Effector memory CD4-positive, alpha-beta T cell (primary cell): ENCODE data around the gene SCAF8.

Experiments
- DNase-seq, 3 donors: peaks; one replicate each; pipeline ENCODE4 v3.0.0-alpha.2; 2020
- H3K27ac ChIP-seq: 2 replicates; pipeline ENCODE4 v1.7.0; 2013; ENCODE audit warnings: mild to moderate bottlenecking, low read length, moderate library complexity; ENCODE audit not compliant: insufficient read depth, poor library complexity, severe bottlenecking
- H3K27me3 ChIP-seq: replicated peaks from 2 replicates; pipeline ENCODE4 v1.7.0; 2013; ENCODE audit warnings: mild to moderate bottlenecking, low read length; ENCODE audit not compliant: insufficient read depth, control insufficient read depth, poor library complexity, severe bottlenecking
- H3K36me3 ChIP-seq: 2 replicates; pipeline ENCODE4 v1.7.0; 2013; ENCODE audit warnings: mild to moderate bottlenecking, low read length, moderate library complexity; ENCODE audit not compliant: control insufficient read depth, insufficient read depth
- H3K4me1 ChIP-seq: 2 replicates; pipeline ENCODE4 v1.7.0; 2013; ENCODE audit warnings: low read length, mild to moderate bottlenecking; ENCODE audit not compliant: control insufficient read depth, insufficient read depth, poor library complexity, severe bottlenecking
- H3K4me3 ChIP-seq: 2 replicates; pipeline ENCODE4 v1.7.0; 2013; ENCODE audit warnings: low read length, low read depth, mild to moderate bottlenecking; ENCODE audit not compliant: insufficient read depth, poor library complexity, severe bottlenecking
- H3K9me3 ChIP-seq: 2 replicates; pipeline ENCODE4 v1.7.0; 2013; ENCODE audit warnings: mild to moderate bottlenecking, low read length, moderate library complexity; ENCODE audit not compliant: control insufficient read depth

SCAF8 gene

DNA sequence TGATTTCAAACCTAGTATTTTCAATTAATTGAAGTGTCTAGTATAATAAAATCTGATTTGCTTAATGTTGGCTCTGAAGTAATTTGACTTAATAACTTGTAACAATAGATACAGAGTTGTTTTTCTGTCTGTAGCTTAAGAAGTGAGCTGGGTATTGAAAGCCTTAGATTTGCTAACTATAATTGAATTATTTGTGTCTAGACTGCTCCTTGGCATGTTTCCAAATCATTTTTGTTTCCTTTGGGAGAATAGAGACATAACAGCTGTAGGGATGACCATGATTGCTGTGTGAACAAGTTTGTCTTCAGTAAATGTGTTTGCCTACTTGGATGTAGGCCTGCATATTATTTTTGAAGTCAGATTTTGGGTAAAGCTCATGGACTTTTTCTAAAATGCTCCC lies 115.4 kb downstream of the SCAF8 start:
- no peaks in the 10 kb centered on the region for H3K4me1 ChIP-seq
- no peaks in the 10 kb centered on the region for H3K9me3 ChIP-seq
- H3K36me3 ChIP-seq: peaks cover 4% of the 10 kb centered on the region
- H3K4me3 ChIP-seq: no peak overlapping the region
- H3K27ac ChIP-seq: no peak overlapping the region
- no peaks in the 10 kb centered on the region for H3K27me3 ChIP-seq
- no peak for DNase-seq

DNA sequence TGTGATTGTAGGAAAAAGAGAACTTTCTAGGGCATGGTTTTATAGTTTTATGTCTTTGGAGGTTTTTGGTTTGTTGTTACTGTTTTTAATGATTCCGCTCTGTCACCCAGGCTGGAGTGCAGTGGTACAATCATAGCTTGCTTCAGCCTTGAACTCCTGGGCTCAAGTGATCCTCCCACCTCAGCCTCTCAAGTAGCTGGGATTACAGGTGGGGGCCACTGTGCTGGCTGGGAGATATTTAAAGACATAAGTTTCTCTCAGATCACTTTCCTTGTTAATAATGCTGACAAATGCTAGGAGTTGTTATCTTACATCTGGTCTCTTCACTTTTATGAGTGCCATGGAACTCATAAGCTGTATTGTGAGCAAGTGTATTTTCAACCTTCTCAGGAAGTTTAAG lies 116.3 kb downstream of the SCAF8 start:
- Histone ChIP-seq H3K36me3 (peaks cover 4% of the 10 kb centered on the region), H3K27ac (no peak overlapping the region), H3K4me1 (no peaks in the 10 kb centered on the region), H3K9me3 (no peaks in the 10 kb centered on the region), H3K27me3 (no peaks in the 10 kb centered on the region), H3K4me3 (no peak overlapping the region)
- DNase-seq: no peak

DNA sequence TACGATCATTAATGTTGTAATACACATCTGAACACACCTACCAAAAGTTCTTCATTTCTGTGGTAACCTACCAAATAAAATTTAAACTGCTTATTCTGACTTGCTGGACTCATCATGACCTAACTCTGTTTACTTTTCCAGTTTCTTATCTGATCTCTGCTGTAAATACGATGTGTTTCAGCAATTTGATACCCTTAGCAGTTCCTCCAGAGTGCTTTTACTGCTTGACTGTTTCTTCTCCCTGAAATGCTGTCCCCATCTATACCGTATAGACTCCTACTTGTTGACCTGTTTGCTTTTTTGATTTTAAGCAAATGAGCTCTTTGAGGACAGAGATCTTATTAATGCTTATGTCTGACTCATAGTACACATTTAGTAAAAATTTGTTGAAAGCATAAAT lies 119.5 kb downstream of the SCAF8 start:
- no peak for DNase-seq
- no peak overlapping the region for H3K27ac ChIP-seq
- H3K4me1 ChIP-seq: no peaks in the 10 kb centered on the region
- no peaks in the 10 kb centered on the region for H3K27me3 ChIP-seq
- no peak overlapping the region for H3K4me3 ChIP-seq
- no peaks in the 10 kb centered on the region for H3K9me3 ChIP-seq
- H3K36me3 ChIP-seq: peaks cover 4% of the 10 kb centered on the region

DNA sequence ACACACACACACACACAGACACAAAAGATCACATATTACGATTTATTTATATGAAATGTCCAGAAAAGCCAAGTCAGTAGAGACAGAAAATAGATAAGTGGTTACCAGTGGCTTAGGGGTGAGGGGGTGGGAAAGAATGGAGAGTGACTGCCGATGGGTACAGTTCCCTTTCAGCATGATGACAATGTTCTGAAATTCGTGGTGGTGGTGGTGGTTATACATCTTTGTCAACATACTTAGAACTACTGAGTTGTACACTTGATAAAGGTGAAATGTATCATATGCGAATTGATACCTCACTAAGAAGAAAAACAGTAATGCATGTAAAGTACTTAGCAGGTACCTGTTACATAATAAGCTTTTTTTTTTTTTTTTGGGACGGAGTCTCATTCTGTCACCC lies 124.3 kb downstream of the SCAF8 start:
- Histone ChIP-seq H3K9me3 (no peaks in the 10 kb centered on the region), H3K27me3 (no peaks in the 10 kb centered on the region), H3K4me3 (no peak overlapping the region), H3K27ac (no peak overlapping the region), H3K4me1 (no peaks in the 10 kb centered on the region), H3K36me3 (peaks cover 4% of the 10 kb centered on the region)
- no peak for DNase-seq

DNA sequence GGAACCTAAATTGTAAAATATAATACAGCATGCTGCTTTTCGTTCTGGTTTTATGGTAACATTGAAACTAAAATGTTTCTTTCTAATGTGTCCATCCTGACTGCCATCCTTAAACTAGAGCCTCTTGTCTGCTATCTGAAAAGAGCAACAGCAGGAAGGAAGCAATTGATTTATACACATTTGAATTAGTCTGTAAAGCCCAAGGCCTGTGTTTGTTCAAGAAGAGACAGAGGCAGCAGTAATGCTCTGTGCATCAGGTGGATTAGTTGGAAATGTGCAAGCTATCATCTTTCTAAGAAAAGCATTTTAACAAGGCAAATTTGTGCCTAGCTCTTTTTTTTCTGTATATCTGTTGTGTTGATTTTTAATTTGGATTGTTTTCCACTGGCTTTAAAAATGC lies 128.6 kb downstream of the SCAF8 start:
- Histone ChIP-seq H3K27me3 (no peaks in the 10 kb centered on the region), H3K4me1 (no peaks in the 10 kb centered on the region), H3K36me3 (no peaks in the 10 kb centered on the region), H3K4me3 (no peak overlapping the region), H3K27ac (no peak overlapping the region), H3K9me3 (no peaks in the 10 kb centered on the region)
- DNase-seq: no peak

DNA sequence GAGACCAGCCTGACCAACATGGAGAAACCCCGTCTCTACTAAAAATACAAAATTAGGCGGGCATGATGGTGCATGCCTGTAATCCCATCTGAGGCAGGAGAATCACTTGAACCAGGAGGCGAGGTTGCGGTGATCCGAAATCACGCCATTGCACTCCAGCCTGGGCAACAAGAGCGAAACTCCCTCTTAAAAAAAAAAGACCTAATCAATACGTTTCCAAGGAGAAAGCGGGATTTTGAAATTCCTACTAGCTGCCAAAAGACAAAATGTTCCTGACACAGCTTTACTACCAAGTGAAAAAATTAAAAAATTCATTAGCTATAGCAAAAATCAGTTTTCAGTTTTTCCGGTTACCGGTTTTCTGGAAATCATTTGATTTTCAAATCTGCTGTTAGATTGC lies 129.3 kb downstream of the SCAF8 start:
- Histone ChIP-seq H3K4me3 (no peak overlapping the region), H3K27me3 (no peaks in the 10 kb centered on the region), H3K36me3 (no peaks in the 10 kb centered on the region), H3K27ac (no peak overlapping the region), H3K9me3 (no peaks in the 10 kb centered on the region), H3K4me1 (no peaks in the 10 kb centered on the region)
- DNase-seq: no peak

DNA sequence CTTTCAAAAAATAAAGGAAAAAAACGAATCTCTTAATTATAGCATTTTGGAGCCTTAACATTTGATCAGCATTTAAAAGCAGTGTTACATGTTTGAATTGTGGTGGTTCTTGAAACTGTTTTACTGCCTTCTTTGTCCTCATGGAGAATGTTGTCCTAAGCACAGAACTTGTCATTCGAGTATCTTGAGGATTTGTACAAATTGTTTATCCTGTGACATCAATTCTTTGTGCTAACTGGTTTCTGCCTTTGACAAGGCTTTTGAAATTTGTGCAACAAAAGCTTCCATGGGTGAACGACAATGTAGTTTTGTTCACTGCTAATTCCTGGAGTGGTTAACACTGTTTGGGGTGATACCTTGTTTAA lies 130.8 kb downstream of the SCAF8 start:
- H3K27ac ChIP-seq: no peak overlapping the region
- no peaks in the 10 kb centered on the region for H3K27me3 ChIP-seq
- no peak overlapping the region for H3K4me3 ChIP-seq
- DNase-seq: no peak
- no peaks in the 10 kb centered on the region for H3K4me1 ChIP-seq
- H3K9me3 ChIP-seq: no peaks in the 10 kb centered on the region
- no peaks in the 10 kb centered on the region for H3K36me3 ChIP-seq

DNA sequence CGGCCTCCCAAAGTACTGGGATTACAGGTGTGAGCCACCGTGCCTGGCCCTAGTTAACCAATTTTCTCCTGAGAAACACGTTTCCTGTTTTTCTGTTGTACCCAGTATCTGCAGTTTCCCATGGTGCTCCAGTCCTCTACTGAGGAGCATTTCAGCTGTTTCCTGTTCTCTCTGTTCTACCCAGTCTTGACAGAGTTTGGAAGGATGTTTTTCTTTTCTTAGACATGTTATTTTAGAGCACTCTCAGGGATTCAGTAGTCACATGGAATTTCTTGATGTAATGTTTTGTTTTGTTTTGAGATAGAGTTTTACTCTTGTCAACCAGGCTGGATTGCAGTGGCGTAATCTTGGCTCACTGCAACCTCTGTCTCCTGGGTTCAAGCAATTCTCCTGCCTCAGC lies 132.1 kb downstream of the SCAF8 start:
- Histone ChIP-seq H3K4me1 (no peaks in the 10 kb centered on the region), H3K27ac (no peak overlapping the region), H3K9me3 (no peaks in the 10 kb centered on the region), H3K4me3 (no peak overlapping the region), H3K36me3 (no peaks in the 10 kb centered on the region), H3K27me3 (no peaks in the 10 kb centered on the region)
- no peak for DNase-seq

DNA sequence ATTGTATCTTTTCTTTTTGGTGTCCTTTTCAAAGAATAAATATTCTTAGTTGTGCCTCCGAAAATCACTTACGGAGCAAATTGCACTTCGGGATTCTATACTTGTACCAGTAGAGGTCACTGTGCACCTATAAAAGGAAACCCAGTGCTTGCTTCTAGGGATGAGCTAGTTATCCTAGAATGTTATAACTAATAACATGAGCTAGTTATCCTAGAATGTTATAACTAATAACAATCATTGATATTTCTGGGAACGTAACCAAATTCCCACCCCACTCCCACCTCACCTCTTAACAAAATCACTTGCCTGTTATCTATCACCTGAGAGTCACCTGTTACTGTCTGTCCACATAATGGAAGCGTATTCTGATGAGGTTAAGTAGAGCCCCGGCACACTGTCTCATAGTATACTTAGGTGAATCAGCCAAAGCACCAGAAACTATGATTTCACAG lies 135.0 kb downstream of the SCAF8 start:
- DNase-seq: no peak
- no peaks in the 10 kb centered on the region for H3K4me1 ChIP-seq
- no peaks in the 10 kb centered on the region for H3K36me3 ChIP-seq
- H3K27me3 ChIP-seq: no peaks in the 10 kb centered on the region
- no peak overlapping the region for H3K27ac ChIP-seq
- H3K9me3 ChIP-seq: no peaks in the 10 kb centered on the region
- H3K4me3 ChIP-seq: no peak overlapping the region

DNA sequence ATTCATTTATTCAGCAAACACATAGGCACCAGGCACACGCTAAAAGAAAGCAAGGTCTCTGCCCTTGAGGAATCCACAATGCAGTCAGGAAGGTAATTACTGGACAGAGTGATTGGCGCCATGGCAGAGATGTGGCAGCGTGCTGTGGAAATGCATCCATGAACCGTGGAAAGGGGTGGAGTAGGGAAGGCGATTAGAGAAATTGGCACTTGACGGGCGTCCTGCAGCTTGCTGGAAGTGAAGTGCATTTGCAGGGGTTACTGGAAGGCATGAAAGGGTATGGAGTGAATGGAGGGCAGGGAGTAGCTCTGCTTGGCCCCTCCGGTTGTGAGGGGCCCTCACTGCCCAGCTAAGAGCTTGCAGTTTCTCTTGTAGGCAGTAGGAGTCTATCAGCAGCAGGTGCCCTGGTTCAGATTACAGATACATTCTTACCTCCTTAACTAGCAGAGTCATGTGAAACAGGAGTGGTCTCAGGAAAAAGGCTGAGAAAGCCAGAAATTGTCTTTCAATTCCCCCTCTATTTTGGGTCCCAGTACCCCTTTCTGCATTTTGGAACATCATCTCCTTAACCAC lies 139.4 kb downstream of the SCAF8 start:
- Histone ChIP-seq H3K4me1 (no peaks in the 10 kb centered on the region), H3K27ac (no peak overlapping the region), H3K36me3 (no peaks in the 10 kb centered on the region), H3K27me3 (no peaks in the 10 kb centered on the region), H3K9me3 (no peaks in the 10 kb centered on the region), H3K4me3 (no peak overlapping the region)
- DNase-seq: no peak

DNA sequence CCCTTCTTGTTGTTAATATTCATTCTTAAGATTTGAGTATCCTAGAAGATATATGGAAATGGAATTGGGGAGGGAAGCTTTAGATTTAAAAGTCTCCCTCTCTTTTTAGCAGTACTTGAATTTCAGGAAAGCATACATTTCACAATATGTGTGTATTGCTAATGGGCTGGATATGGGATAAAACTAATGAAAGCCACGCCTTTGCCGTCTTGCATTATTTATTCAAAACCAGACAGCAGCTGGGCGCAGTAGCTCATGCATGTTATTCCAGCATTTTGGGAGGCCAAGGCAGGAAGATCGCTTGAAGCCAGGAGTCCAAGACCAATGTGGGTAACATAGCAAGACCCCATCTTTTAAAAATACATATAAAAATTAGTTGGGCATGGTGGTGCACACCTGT lies 140.3 kb downstream of the SCAF8 start:
- H3K4me3 ChIP-seq: no peak overlapping the region
- no peaks in the 10 kb centered on the region for H3K9me3 ChIP-seq
- H3K27ac ChIP-seq: no peak overlapping the region
- DNase-seq: no peak
- H3K4me1 ChIP-seq: no peaks in the 10 kb centered on the region
- no peaks in the 10 kb centered on the region for H3K27me3 ChIP-seq
- no peaks in the 10 kb centered on the region for H3K36me3 ChIP-seq
